SK-N-SH treated with all-trans-retinoic acid at 6 μM for 48 hours (cell line): ENCODE data around the gene SLC7A10.

Source experiments
- ARNTL ChIP-seq: fragments of 450-650 bp; formaldehyde crosslinking; IDR thresholded peaks from 2 replicates; pipeline ENCODE4 v1.5.0; 2020; ENCODE audit warnings: low read depth, mild to moderate bottlenecking, moderate library complexity, borderline replicate concordance
- CSDC2 ChIP-seq: fragments of 250-450 bp; sonication (Bioruptor Pico); IDR thresholded peaks from 2 replicates; pipeline ENCODE4 v1.5.0; 2020; ENCODE audit warnings: mild to moderate bottlenecking, moderate library complexity
- CSRNP3 ChIP-seq: fragments of 250-450 bp; sonication (Bioruptor Pico); IDR thresholded peaks from 2 replicates; pipeline ENCODE4 v1.5.1; 2021; ENCODE audit warnings: mild to moderate bottlenecking, moderate library complexity
- ESRRG ChIP-seq: fragments of 250-450 bp; sonication (Bioruptor Pico); IDR thresholded peaks from 2 replicates; pipeline ENCODE4 v1.6.1; 2021; ENCODE audit warnings: mild to moderate bottlenecking
- ISL1 ChIP-seq: fragments of 250-450 bp; sonication (Bioruptor Pico); IDR thresholded peaks from 2 replicates; pipeline ENCODE4 v2.1.2; 2022; ENCODE audit warnings: mild to moderate bottlenecking, moderate library complexity
- PPARA ChIP-seq: fragments of 250-450 bp; sonication (Bioruptor Pico); IDR thresholded peaks from 2 replicates; pipeline ENCODE4 v1.5.0; 2020; ENCODE audit warnings: mild to moderate bottlenecking, borderline replicate concordance
- RARB ChIP-seq: fragments of 250-450 bp; sonication (Bioruptor Pico); IDR thresholded peaks from 2 replicates; pipeline ENCODE4 v1.8.0; 2021; ENCODE audit warnings: mild to moderate bottlenecking, moderate library complexity
- ZFP3 ChIP-seq: fragments of 250-450 bp; sonication (Bioruptor Pico); IDR thresholded peaks from 2 replicates; pipeline ENCODE4 v1.5.0; 2020; ENCODE audit warnings: mild to moderate bottlenecking, moderate library complexity
- ZFP30 ChIP-seq: fragments of 450-650 bp; formaldehyde crosslinking; IDR thresholded peaks from 2 replicates; pipeline ENCODE4 v1.5.0; 2022; ENCODE audit warnings: mild to moderate bottlenecking, moderate library complexity
- ZNF565 ChIP-seq: fragments of 450-650 bp; formaldehyde crosslinking; conservative IDR thresholded peaks from 2 replicates; pipeline ENCODE4 v1.5.0; 2020; ENCODE audit warnings: low read depth, mild to moderate bottlenecking, moderate library complexity
- ZNF8 ChIP-seq: fragments of 450-650 bp; formaldehyde crosslinking; IDR thresholded peaks from 2 replicates; pipeline ENCODE4 v1.5.0; 2020; ENCODE audit warnings: mild to moderate bottlenecking, moderate library complexity
- TF ChIP-seq, protein P1 (sequence below): fragments of 250-450 bp; sonication (Bioruptor Pico); IDR thresholded peaks from 2 replicates; pipeline ENCODE4 v1.5.1; 2020; ENCODE audit warnings: low read depth, mild to moderate bottlenecking, moderate library complexity
- TF ChIP-seq, protein P2 (sequence below): fragments of 250-450 bp; sonication (Bioruptor Pico); IDR thresholded peaks from 2 replicates; pipeline ENCODE4 v1.8.0; 2020; ENCODE audit warnings: mild to moderate bottlenecking, moderate library complexity, borderline replicate concordance
- TF ChIP-seq, protein P3 (sequence below): fragments of 250-450 bp; sonication (Bioruptor Pico); IDR thresholded peaks from 2 replicates; pipeline ENCODE4 v1.8.0; 2021; ENCODE audit warnings: low read depth, mild to moderate bottlenecking, moderate library complexity, borderline replicate concordance

- TF ChIP-seq ESRRG (CRISPR knock-in tag) (no peak), RARB (CRISPR knock-in tag) (no peak), ARNTL (CRISPR knock-in tag) (no peak), ZNF565 (CRISPR knock-in tag) (no peak), ZFP3 (no peak), ZNF8 (CRISPR knock-in tag) (no peak), CSDC2 (CRISPR knock-in tag) (no peak), PPARA (CRISPR knock-in tag) (no peak), ZFP30 (no peak), ISL1 (CRISPR knock-in tag) (no peak), CSRNP3 (no peak)
- TF ChIP-seq, protein P1, sequence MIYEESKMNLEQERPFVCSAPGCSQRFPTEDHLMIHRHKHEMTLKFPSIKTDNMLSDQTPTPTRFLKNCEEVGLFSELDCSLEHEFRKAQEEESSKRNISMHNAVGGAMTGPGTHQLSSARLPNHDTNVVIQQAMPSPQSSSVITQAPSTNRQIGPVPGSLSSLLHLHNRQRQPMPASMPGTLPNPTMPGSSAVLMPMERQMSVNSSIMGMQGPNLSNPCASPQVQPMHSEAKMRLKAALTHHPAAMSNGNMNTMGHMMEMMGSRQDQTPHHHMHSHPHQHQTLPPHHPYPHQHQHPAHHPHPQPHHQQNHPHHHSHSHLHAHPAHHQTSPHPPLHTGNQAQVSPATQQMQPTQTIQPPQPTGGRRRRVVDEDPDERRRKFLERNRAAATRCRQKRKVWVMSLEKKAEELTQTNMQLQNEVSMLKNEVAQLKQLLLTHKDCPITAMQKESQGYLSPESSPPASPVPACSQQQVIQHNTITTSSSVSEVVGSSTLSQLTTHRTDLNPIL (CRISPR knock-in tag), result no peak
- TF ChIP-seq, protein P2, sequence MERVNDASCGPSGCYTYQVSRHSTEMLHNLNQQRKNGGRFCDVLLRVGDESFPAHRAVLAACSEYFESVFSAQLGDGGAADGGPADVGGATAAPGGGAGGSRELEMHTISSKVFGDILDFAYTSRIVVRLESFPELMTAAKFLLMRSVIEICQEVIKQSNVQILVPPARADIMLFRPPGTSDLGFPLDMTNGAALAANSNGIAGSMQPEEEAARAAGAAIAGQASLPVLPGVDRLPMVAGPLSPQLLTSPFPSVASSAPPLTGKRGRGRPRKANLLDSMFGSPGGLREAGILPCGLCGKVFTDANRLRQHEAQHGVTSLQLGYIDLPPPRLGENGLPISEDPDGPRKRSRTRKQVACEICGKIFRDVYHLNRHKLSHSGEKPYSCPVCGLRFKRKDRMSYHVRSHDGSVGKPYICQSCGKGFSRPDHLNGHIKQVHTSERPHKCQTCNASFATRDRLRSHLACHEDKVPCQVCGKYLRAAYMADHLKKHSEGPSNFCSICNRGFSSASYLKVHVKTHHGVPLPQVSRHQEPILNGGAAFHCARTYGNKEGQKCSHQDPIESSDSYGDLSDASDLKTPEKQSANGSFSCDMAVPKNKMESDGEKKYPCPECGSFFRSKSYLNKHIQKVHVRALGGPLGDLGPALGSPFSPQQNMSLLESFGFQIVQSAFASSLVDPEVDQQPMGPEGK, result no peak
- TF ChIP-seq, protein P3, sequence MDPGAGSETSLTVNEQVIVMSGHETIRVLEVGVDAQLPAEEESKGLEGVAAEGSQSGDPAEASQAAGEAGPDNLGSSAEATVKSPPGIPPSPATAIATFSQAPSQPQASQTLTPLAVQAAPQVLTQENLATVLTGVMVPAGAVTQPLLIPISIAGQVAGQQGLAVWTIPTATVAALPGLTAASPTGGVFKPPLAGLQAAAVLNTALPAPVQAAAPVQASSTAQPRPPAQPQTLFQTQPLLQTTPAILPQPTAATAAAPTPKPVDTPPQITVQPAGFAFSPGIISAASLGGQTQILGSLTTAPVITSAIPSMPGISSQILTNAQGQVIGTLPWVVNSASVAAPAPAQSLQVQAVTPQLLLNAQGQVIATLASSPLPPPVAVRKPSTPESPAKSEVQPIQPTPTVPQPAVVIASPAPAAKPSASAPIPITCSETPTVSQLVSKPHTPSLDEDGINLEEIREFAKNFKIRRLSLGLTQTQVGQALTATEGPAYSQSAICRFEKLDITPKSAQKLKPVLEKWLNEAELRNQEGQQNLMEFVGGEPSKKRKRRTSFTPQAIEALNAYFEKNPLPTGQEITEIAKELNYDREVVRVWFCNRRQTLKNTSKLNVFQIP (CRISPR knock-in tag), result no peak
Observed at GRCh38 chr19:33251526-33252090, 26.0 kb upstream of the SLC7A10 start.
